Mononuclear cell (primary cell): Measurements from ENCODE around the gene TESK2. TPM values are rescaled to one million over a fixed set of nuclear protein-coding genes. Genes with fewer than 3 reads are reported as not detected.
"Not testable (repeated sequence)": the region's sequence is repeated elsewhere in the genome, so short reads cannot be mapped to it uniquely, and the experiment has no call there.

ENCODE experiments used
- H3K27me3 ChIP-seq: 2 replicates; pipeline ENCODE4 v1.6.0; 2011; ENCODE audit warnings: low read length, control low read depth; ENCODE audit not compliant: insufficient read depth
- H3K4me1 ChIP-seq: 2 replicates; pipeline ENCODE4 v1.5.1; 2011; ENCODE audit warnings: mild to moderate bottlenecking, low read length, control low read depth; ENCODE audit not compliant: insufficient read depth
- H3K4me3 ChIP-seq: 2 replicates; pipeline ENCODE4 v1.5.1; 2011; ENCODE audit warnings: mild to moderate bottlenecking, low read length, moderate library complexity
- H3K9me3 ChIP-seq: 2 replicates; pipeline ENCODE4 v1.5.1; 2011; ENCODE audit warnings: low read depth, mild to moderate bottlenecking, control low read depth, low read length
- total RNA-seq: library from RNA; depleted of rRNA; stranded (reverse); fragments of >200 nt; gene quantifications from one replicate; pipeline ENCODE4 v1.2.3, GENCODE V29; 2012

Gene TESK2
- total RNA-seq: 4.0 TPM

- Histone ChIP-seq H3K9me3 (no peaks in the 10 kb centered on the region), H3K4me1 (peaks cover 34% of the 10 kb centered on the region), H3K4me3 (peak within 1 kb of the TSS; percentile 77), H3K27me3 (no peaks in the 10 kb centered on the region)
These were observed at the start of gene TESK2 for GRCh38 chr1:45490626-45491486. Gene TESK2 (minus strand): TSS chr1:45491163. CDS start chr1:45457785, 33,378 bp downstream.

DNA sequence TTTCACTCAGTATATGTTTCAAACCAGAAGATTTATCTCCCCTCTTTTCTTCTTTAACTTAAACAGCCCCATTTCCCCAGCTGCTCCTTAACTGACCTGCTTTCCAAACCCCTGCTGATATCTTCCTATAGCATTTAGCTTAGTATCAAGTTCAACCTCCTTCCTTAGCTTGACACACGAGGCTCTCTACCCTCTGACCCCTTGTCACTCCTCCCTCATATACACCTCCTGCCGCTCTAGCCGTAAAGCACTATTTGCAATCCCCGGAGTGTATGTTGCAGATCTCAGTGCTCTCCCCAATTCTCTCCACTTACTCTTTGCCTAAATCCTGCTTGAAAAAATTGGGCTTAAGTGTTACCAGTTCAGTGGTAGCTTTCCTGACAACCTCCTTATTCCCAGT is 45.9 kb upstream of the TESK2 start:
- Histone ChIP-seq H3K9me3 (no peaks in the 10 kb centered on the region), H3K4me3 (no peak overlapping the region), H3K27me3 (no peaks in the 10 kb centered on the region), H3K4me1 (peaks cover 17% of the 10 kb centered on the region)

- peaks cover 10% of the 10 kb centered on the region for H3K4me1 ChIP-seq
- no peaks in the 10 kb centered on the region for H3K27me3 ChIP-seq
- H3K9me3 ChIP-seq: no peaks in the 10 kb centered on the region
- no peak overlapping the region for H3K4me3 ChIP-seq
These were observed 45.2 kb upstream of the TESK2 start for GRCh38 chr1:45535988-45536766.

DNA sequence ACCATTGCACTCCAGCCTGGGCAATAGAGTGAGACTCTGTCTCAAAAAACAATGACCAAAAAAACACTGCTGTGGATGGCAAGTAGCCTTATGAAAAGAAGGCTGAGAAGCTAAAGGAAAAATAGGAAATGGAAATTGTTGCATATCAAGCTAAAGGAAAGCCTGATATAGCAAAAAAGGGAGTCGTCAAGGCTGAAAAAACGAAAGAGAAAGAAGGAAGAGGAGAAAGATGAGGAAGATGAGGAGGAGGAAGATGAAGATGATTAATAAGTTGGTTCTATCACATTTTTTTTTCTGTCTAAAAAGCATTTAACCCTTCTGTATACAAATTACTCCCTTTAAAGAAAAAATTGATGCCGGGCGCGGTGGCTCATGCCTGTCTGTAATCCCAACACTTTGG is 40.9 kb upstream of the TESK2 start:
- Histone ChIP-seq H3K9me3 (no peaks in the 10 kb centered on the region), H3K27me3 (no peaks in the 10 kb centered on the region), H3K4me3 (no peak overlapping the region), H3K4me1 (peaks cover 4% of the 10 kb centered on the region)

DNA sequence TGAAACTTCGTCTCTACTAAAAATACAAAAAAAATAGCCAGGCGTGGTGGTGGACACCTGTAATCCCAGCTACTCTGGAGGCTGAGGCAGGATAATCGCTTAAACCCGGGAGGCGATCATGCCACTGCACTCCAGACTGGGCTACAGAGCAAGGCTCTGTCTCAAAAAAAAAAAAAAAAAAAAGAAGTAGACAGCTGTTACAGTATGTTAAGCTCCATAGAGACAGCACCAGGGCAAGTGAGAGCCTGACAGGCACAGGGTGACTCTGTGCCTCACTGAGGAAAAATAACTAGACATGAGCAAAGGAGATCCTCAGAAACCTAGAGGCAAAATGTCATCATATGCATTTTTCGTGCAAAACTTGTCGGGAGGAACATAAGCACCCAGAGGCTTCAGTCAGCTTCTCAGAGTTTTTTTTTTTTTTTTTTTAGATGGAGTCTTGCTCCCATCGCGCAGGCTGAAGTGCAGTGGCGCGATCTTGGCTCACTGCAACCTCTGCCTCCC is 39.7 kb upstream of the TESK2 start:
- no peaks in the 10 kb centered on the region for H3K27me3 ChIP-seq
- H3K4me1 ChIP-seq: peaks cover 4% of the 10 kb centered on the region
- H3K9me3 ChIP-seq: no peaks in the 10 kb centered on the region
- H3K4me3 ChIP-seq: no peak overlapping the region

- Histone ChIP-seq H3K27me3 (no peaks in the 10 kb centered on the region), H3K9me3 (no peaks in the 10 kb centered on the region), H3K4me3 (no peak overlapping the region), H3K4me1 (peaks cover 14% of the 10 kb centered on the region)
These were observed 35.2 kb upstream of the TESK2 start for GRCh38 chr1:45526135-45526644.

DNA sequence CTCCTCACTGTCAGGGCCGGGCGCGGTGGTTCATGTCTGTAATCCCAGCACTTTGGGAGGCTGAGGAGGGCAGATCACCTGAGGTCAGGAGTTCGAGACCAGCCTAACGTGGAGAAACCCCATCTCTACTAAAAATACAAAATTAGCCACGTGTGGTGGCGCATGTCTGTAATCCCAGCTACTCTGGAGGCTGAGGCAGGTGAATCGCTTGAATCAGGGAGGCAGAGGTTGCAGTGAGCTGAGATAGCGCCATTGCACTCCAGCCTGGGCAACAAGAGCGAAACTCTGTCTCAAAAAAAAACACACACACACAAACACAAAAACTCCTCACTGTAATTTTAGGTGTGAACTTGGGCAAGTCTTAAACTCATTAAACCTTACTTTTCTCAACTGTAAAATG is 33.0 kb upstream of the TESK2 start:
- H3K4me3 ChIP-seq, H3K27me3 ChIP-seq, H3K9me3 ChIP-seq: not testable (repeated sequence)
- peaks cover 35% of the 10 kb centered on the region for H3K4me1 ChIP-seq

DNA sequence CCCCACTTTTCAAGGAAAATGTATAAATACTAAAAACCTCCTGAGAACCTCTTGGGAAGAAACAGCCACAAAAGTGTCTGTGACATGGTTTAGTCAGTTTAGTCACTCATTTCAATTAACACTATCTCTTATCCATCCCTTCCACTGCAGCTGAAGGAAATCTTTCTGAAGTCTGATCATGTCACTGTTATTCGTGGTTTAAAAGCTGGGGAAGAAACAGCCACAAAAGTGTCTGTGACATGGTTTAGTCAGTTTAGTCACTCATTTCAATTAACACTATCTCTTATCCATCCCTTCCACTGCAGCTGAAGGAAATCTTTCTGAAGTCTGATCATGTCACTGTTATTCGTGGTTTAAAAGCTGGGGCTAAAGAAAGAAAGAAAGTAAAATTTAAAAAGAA is 32.6 kb upstream of the TESK2 start:
- not testable (repeated sequence) for H3K4me3 ChIP-seq, H3K9me3 ChIP-seq, H3K27me3 ChIP-seq
- peaks cover 40% of the 10 kb centered on the region for H3K4me1 ChIP-seq

DNA sequence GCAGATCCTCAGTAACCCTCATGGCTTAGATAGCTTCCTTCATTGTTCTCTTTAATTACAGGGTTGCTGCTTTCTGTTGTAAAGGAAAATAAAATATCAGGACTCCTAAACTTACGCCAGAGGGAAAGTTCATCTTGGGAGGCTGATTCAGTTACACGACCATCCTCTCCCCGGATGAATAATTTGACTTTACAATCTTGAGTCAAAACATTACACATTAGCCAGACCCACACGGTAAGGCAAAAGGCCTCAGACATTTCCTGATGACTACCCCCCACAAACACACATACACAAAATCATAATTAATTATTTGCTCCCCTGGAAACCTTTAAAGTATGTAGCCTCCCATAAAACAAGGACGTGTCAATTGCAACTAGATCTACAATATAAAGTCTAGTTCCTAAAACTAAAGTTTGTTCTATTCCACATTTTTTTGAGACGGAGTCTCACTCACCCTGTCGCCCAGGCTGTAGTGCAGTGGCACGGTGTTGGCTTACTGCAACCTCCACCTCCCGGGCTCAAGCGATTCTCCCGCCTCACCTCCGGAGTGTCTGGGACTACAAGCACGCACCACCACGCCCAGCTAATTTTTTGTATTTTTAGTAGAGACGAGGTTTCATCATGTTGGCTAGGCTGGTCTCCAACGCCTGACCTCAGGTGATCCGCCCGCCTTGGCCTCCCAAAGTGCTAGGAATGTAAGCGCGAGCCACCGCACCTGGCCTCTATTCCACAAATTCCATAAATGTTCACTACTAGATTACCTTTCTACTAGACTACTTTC is 31.6 kb upstream of the TESK2 start:
- H3K27me3 ChIP-seq: no peaks in the 10 kb centered on the region
- no peaks in the 10 kb centered on the region for H3K9me3 ChIP-seq
- H3K4me3 ChIP-seq: peak overlapping the region; percentile 94
- H3K4me1 ChIP-seq: peaks cover 42% of the 10 kb centered on the region

GRCh38 chr1:45521413-45522323 is 30.7 kb upstream of the TESK2 start, which contains the start of gene PRDX1:
Gene PRDX1 (minus strand): TSS chr1:45521884. CDS start chr1:45519043, 2,841 bp downstream.
- peaks cover 42% of the 10 kb centered on the region for H3K4me1 ChIP-seq
- no peaks in the 10 kb centered on the region for H3K27me3 ChIP-seq
- peak within 1 kb of the TSS; percentile 94 for H3K4me3 ChIP-seq
- no peaks in the 10 kb centered on the region for H3K9me3 ChIP-seq

DNA sequence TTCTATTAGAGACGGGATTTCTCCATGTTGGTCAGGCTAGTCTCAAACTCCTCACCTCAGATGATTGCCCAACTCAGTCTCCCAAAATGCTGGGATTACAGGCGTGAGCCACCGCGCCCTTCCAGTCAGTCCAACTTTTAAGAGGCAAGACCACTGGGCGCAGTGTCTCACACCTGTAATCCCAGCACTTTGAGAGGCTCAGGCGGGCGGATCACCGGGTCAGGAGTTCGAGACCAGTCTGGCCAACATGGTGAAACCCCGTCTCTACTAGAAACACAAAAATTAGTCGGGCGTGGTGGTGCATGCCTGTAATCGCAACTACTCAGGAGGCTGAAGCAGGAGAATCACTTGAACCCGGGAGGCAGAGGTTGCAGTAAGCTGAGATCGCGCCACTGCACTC is 28.8 kb upstream of the TESK2 start:
- not testable (repeated sequence) for H3K9me3 ChIP-seq, H3K4me3 ChIP-seq, H3K27me3 ChIP-seq
- H3K4me1 ChIP-seq: peaks cover 37% of the 10 kb centered on the region

DNA sequence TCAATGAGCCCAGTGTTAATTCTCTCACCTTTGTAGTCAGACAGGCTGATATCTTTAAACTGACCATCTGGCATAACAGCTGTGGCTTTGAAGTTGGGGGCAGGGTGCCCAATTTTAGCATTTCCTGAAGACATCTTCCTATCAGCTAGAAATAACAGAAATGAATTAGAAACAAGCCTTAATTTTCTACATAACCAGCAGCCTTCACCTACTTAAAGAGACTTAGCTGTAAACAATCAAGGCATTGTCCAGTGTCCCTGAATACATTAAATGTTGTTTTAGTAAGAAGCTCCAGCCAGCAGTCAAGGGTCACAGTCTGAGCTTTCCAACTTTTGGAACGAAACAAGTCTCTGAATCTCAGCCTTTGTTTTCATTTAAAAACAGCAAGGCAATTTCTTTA is 27.9 kb upstream of the TESK2 start:
- Histone ChIP-seq H3K4me3 (no peak overlapping the region), H3K27me3 (no peaks in the 10 kb centered on the region), H3K9me3 (no peaks in the 10 kb centered on the region), H3K4me1 (peaks cover 37% of the 10 kb centered on the region)

DNA sequence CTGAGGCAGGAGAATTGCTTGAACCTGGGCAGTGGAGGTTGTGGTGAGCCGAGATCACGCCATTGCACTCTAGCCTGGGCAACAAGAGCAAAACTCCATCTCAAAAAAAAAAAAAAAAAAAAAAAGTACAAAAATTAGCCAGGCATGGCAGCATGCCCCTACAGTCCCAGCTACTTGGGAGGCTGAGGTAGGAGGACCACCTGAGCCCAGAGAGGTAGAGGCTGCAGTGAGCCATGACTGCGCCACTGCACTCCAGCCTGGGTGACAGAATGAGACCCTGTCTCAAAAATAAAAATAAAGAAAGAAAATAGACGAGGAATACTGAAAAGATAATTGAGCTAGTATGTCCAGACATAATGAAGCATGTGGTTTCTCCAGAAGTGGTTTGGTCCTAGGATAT is 27.4 kb upstream of the TESK2 start:
- H3K4me3 ChIP-seq, H3K27me3 ChIP-seq, H3K9me3 ChIP-seq: not testable (repeated sequence)
- peaks cover 37% of the 10 kb centered on the region for H3K4me1 ChIP-seq

GRCh38 chr1:45516465-45516864 is 25.5 kb upstream of the TESK2 start:
- Histone ChIP-seq H3K4me3 (no peak overlapping the region), H3K27me3 (no peaks in the 10 kb centered on the region), H3K4me1 (peaks cover 28% of the 10 kb centered on the region), H3K9me3 (no peaks in the 10 kb centered on the region)
